ENCODE measurements around the gene ZMIZ1.

ZMIZ1 gene

GRCh38 chr10:79287973-79288723 lies 219.4 kb downstream of the ZMIZ1 start:
- no peak for DNase-seq (ENCODE audit: low read depth)

GRCh38 chr10:79289801-79290200 lies 221.0 kb downstream of the ZMIZ1 start:
- no peak for DNase-seq (ENCODE audit: low read depth)

- no peak for DNase-seq (ENCODE audit: low read depth)
These were observed 223.4 kb downstream of the ZMIZ1 start for GRCh38 chr10:79292026-79292766.

- peak; percentile 21 for DNase-seq (ENCODE audit: low read depth)
These were observed 224.4 kb downstream of the ZMIZ1 start for GRCh38 chr10:79292891-79293746.

GRCh38 chr10:79293841-79294581 lies 225.2 kb downstream of the ZMIZ1 start:
- DNase-seq (ENCODE audit: low read depth): no peak

- no peak for DNase-seq (ENCODE audit: low read depth)
These were observed 226.8 kb downstream of the ZMIZ1 start for GRCh38 chr10:79295563-79295962.

GRCh38 chr10:79296431-79296830 lies 227.7 kb downstream of the ZMIZ1 start:
- DNase-seq (ENCODE audit: low read depth): no peak

- peak; percentile 29 for DNase-seq (ENCODE audit: low read depth)
These were observed 229.9 kb downstream of the ZMIZ1 start for GRCh38 chr10:79298403-79299244.

GRCh38 chr10:79299397-79300241 lies 230.9 kb downstream of the ZMIZ1 start:
- no peak for DNase-seq (ENCODE audit: low read depth)

GRCh38 chr10:79300711-79301110 lies 231.9 kb downstream of the ZMIZ1 start:
- no peak for DNase-seq (ENCODE audit: low read depth)

GRCh38 chr10:79301754-79302530 lies 233.2 kb downstream of the ZMIZ1 start:
- DNase-seq (ENCODE audit: low read depth): no peak

GRCh38 chr10:79303631-79304478 lies 235.1 kb downstream of the ZMIZ1 start:
- DNase-seq (ENCODE audit: low read depth): no peak

- no peak for DNase-seq (ENCODE audit: low read depth)
These were observed 235.8 kb downstream of the ZMIZ1 start for GRCh38 chr10:79304479-79305087.

GRCh38 chr10:79305515-79305914 lies 236.7 kb downstream of the ZMIZ1 start:
- no peak for DNase-seq (ENCODE audit: low read depth)

- no peak for DNase-seq (ENCODE audit: low read depth)
These were observed 237.2 kb downstream of the ZMIZ1 start for GRCh38 chr10:79305988-79306387.

GRCh38 chr10:79306644-79307220 lies 238.0 kb downstream of the ZMIZ1 start:
- DNase-seq (ENCODE audit: low read depth): no peak

GRCh38 chr10:79308016-79308415 lies 239.2 kb downstream of the ZMIZ1 start:
- DNase-seq (ENCODE audit: low read depth): no peak
